Activated naive CD8-positive, alpha-beta T cell treated with anti-CD3 and anti-CD28 coated beads, Interleukin-2, amount 10 ng/mL, durations not matched to agents 7 days and 5 days (primary cell): ENCODE measurements around the gene DENND4A. TPM values are rescaled to one million over a fixed set of nuclear protein-coding genes. Genes with fewer than 3 reads are reported as not detected.

ENCODE experiments used
- ATAC-seq: fragments of 150-1000 bp; cut with Tn5 transposase; one replicate; pipeline ENCODE4 v1.10.0; 2021; ENCODE audit warnings: low read depth, moderate library complexity
- POLR2A ChIA-PET: fragments of 350-600 bp; sonication (Branson Sonifier 250); formaldehyde crosslinking; loops from one replicate; lab custom pipeline; 2021; ENCODE audit warnings: antibody characterized with exemption; lab: Charles Lee
- DNase-seq: peaks from one replicate; pipeline ENCODE4 v3.0.0; 2021
- H3K27ac Mint-ChIP-seq: one replicate; pipeline ENCODE4 v1.8.0; 2022; ENCODE audit warnings: mild to moderate bottlenecking, mixed read lengths
- H3K27me3 Mint-ChIP-seq: one replicate; pipeline ENCODE4 v1.8.0; 2022; ENCODE audit warnings: mild to moderate bottlenecking, moderate library complexity, mixed read lengths
- H3K36me3 Mint-ChIP-seq: one replicate; pipeline ENCODE4 v1.8.0; 2021; ENCODE audit warnings: mild to moderate bottlenecking, mixed read lengths
- H3K4me1 Mint-ChIP-seq: one replicate; pipeline ENCODE4 v1.8.0; 2021; ENCODE audit warnings: mixed read lengths
- H3K4me3 Mint-ChIP-seq: one replicate; pipeline ENCODE4 v1.8.0; 2022; ENCODE audit warnings: mild to moderate bottlenecking, moderate library complexity, mixed read lengths
- H3K9me3 Mint-ChIP-seq: one replicate; pipeline ENCODE4 v1.8.0; 2021; ENCODE audit warnings: mixed read lengths
- total RNA-seq, 2 experiments: library from RNA; stranded (reverse); gene quantifications; one replicate each; pipeline ENCODE4 v1.2.3, GENCODE V29; 2021

The DENND4A gene
- total RNA-seq, 2 experiments from 2014 or later: 50.4 to 56.7 TPM

DNA sequence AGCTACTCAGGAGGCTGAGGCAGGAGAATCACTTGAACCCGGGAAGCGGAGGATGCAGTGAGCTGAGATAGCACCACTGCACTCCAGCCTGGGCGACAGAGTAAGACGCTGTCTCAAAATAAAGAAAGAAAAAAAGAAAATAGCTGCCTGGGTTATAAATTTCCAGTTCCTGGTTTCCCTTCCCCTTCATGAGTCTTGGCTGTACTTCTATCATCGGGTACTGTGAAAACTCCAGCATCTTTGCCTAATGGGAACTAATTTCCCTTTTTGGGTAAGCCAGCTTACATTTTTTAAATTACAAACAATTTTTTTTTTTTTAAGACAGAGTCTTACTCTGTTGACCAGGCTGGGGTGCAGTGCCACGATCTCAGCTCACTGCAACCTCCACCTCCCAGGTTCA, 15.0 kb downstream of the DENND4A start:
- ATAC-seq: no peak
- Mint-ChIP-seq H3K36me3 (peaks cover 24% of the 10 kb centered on the region), H3K4me1 (peaks cover 24% of the 10 kb centered on the region), H3K27ac (peak overlapping the region; percentile 24), H3K27me3 (no peaks in the 10 kb centered on the region), H3K9me3 (no peaks in the 10 kb centered on the region), H3K4me3 (no peak overlapping the region)
- POLR2A ChIA-PET: no interaction called here
- no peak for DNase-seq

DNA sequence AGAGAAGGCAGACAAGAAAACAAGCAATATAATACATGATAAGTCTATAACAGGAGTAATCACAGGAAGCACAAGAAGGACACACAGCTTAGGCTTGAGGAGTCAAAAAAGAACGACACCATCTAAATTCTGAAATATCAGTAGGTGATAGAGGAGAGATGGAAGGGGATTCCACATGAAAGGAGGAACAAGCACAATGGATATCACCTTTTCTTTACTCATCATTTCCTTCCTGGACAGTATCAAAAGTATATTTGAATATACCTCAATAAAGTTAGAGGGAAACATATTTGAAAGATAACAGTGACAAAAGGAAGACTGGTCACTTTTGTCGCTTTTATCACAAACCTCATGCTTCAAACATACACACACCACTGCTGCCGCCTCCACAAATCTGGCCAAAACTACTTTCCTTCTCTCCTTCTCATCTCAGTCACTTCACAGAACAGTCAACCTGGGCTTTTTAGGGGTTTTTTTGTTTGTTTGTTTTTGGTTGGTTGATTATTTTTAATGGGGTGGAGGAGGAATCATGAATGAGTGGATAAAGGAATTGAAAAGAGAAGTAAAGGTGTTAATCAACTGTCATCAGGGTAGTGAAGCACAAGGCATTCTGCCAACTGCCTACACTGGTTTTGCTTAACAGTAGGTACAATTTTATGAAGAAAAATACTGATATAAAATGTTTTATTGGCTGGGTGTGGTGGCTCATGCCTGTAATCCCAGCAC, 18.5 kb downstream of the DENND4A start:
- Mint-ChIP-seq H3K36me3 (peaks cover 36% of the 10 kb centered on the region), H3K27ac (peak overlapping the region; percentile 69), H3K27me3 (no peaks in the 10 kb centered on the region), H3K4me3 (peak overlapping the region; percentile 49), H3K9me3 (no peaks in the 10 kb centered on the region), H3K4me1 (peaks cover 26% of the 10 kb centered on the region)
- POLR2A ChIA-PET: no interaction called here
- ATAC-seq: peak; percentile 30
- no peak for DNase-seq

DNA sequence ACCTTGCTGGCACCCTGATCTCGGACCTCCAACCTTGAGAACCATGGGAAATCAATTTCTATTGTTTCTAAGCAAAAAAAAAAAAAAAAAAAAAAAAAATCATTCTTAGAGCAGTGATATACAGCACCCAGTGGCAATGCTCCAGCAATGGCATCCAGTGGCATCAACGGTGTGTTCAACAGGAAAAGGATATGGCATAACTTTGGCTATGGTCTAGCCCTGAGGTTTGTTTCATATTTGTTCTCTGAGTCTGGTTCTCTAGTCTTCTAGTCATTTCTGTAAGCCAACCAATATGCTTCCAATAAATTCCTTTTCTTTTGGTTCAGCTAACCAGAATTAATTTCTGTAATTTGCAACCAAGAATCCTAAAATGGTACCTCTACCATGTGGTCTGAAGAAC, 19.2 kb downstream of the DENND4A start:
- Mint-ChIP-seq H3K36me3 (peaks cover 38% of the 10 kb centered on the region), H3K27ac (peak overlapping the region; percentile 69), H3K4me1 (peaks cover 28% of the 10 kb centered on the region), H3K4me3 (peak overlapping the region; percentile 49), H3K9me3 (peaks cover 5% of the 10 kb centered on the region), H3K27me3 (no peaks in the 10 kb centered on the region)
- ATAC-seq: peak; percentile 80
- no peak for DNase-seq
- POLR2A ChIA-PET: no interaction called here

GRCh38 chr15:65771870-65772269, 20.2 kb downstream of the DENND4A start:
- H3K36me3 Mint-ChIP-seq: peaks cover 43% of the 10 kb centered on the region
- H3K27ac Mint-ChIP-seq: no peak overlapping the region
- no peaks in the 10 kb centered on the region for H3K27me3 Mint-ChIP-seq
- no peak overlapping the region for H3K4me3 Mint-ChIP-seq
- DNase-seq (no peak), ATAC-seq (no peak)
- H3K4me1 Mint-ChIP-seq: peaks cover 37% of the 10 kb centered on the region
- H3K9me3 Mint-ChIP-seq: peaks cover 6% of the 10 kb centered on the region
- POLR2A ChIA-PET: no interaction called here

DNA sequence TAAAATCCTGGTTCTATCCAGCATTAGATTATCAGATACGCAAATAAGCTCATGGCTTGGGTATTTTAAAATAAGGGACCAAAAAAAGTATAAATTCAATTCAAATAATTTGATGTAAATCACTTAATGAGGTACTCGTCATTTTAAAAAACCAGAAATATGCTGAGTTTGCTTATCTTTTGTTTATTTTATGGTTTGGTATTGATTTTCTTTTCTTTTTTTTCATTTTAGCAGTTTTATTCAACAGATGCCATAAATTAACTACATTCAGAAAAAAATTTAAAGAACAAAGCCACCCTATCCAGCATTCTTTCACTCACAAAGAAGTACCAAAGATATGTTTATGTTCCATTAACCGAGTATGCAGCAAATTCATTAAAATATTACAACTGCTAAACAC, 22.6 kb downstream of the DENND4A start:
- Mint-ChIP-seq H3K36me3 (peaks cover 43% of the 10 kb centered on the region), H3K27ac (no peak overlapping the region), H3K4me3 (no peak overlapping the region), H3K9me3 (peaks cover 6% of the 10 kb centered on the region), H3K4me1 (peaks cover 39% of the 10 kb centered on the region), H3K27me3 (no peaks in the 10 kb centered on the region)
- POLR2A ChIA-PET: interaction anchor here (0.6 to 2.6 kb wide), 3 partner anchors 22 to 1258 kb away, joined by 3 to 13 read pairs (median 3); partner anchors contain the start of gene DENND4A
- ATAC-seq (no peak), DNase-seq (no peak)

- Mint-ChIP-seq H3K27me3 (no peaks in the 10 kb centered on the region), H3K4me3 (no peak overlapping the region), H3K9me3 (peaks cover 6% of the 10 kb centered on the region), H3K4me1 (peaks cover 34% of the 10 kb centered on the region), H3K36me3 (peaks cover 35% of the 10 kb centered on the region), H3K27ac (peak overlapping the region; percentile 34)
- POLR2A ChIA-PET: interaction anchor here (0.6 to 2.6 kb wide), 2 partner anchors 24 to 39 kb away, joined by 7 to 13 read pairs; partner anchors contain the start of gene DENND4A
- DNase-seq (no peak), ATAC-seq (peak; percentile 88)
Measured at GRCh38 chr15:65767895-65768294, 24.2 kb downstream of the DENND4A start.

- H3K27me3 Mint-ChIP-seq: no peaks in the 10 kb centered on the region
- H3K27ac Mint-ChIP-seq: peak overlapping the region; percentile 6
- H3K4me1 Mint-ChIP-seq: peaks cover 34% of the 10 kb centered on the region
- POLR2A ChIA-PET: interaction anchor here (0.7 to 0.8 kb wide), 2 partner anchors 19 to 102 kb away, joined by 3 read pairs; partner anchors contain the start of gene RAB11A
- H3K9me3 Mint-ChIP-seq: peaks cover 6% of the 10 kb centered on the region
- H3K4me3 Mint-ChIP-seq: peak overlapping the region; percentile 7
- ATAC-seq: no peak
- peaks cover 35% of the 10 kb centered on the region for H3K36me3 Mint-ChIP-seq
- no peak for DNase-seq
Measured at GRCh38 chr15:65767264-65767595, 24.9 kb downstream of the DENND4A start.

DNA sequence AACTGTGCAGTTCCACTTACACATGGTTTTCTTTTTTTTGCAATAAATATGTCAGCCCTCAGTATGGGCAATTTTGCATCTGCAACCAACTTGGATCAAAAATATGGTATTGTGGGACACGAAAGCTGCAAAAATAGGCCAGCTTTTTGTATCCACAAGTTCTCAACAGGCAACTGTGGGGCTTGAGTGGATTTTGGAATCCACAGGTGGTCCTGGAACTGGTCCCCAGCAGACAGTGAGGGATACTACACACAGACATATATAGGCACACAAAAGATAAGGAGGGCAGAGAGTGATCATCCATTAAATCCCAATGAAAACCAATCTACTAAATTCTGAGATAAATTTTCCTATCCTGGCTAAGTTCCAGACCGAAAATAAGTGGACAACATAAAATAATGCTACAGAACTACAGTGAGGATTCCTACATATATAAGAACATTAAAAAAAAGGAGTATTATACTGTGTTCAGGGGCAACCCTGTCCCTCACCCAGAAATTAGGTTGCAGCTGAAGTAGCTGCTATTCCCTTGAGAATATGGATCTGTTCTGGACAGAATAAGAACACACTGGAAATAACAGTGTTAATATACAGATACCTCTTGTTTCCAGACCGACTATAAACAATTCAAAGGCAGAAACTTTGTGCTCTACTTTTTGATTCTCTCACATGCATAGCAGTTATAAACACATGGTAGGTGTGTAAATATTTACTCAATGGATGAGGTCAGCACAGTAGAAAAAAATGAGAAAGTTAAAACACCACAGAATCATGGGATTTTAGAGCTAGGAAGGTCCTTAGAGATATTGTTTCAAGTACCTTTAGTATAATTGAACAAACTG, 25.4 kb downstream of the DENND4A start:
- Mint-ChIP-seq H3K4me1 (peaks cover 36% of the 10 kb centered on the region), H3K27ac (no peak overlapping the region), H3K9me3 (peaks cover 6% of the 10 kb centered on the region), H3K36me3 (peaks cover 30% of the 10 kb centered on the region), H3K27me3 (no peaks in the 10 kb centered on the region), H3K4me3 (no peak overlapping the region)
- DNase-seq (no peak), ATAC-seq (no peak)
- POLR2A ChIA-PET: interaction anchor here (0.5 to 0.8 kb wide), 4 partner anchors 18 to 102 kb away, joined by 3 read pairs; partner anchors contain the start of gene RAB11A

- no peak overlapping the region for H3K27ac Mint-ChIP-seq
- H3K27me3 Mint-ChIP-seq: no peaks in the 10 kb centered on the region
- peaks cover 6% of the 10 kb centered on the region for H3K9me3 Mint-ChIP-seq
- POLR2A ChIA-PET: interaction anchor here (0.7 kb wide), 1 partner anchor 27 kb away, joined by 3 read pairs; no protein-coding TSS in a partner anchor
- peaks cover 27% of the 10 kb centered on the region for H3K36me3 Mint-ChIP-seq
- DNase-seq (no peak), ATAC-seq (no peak)
- no peak overlapping the region for H3K4me3 Mint-ChIP-seq
- peaks cover 35% of the 10 kb centered on the region for H3K4me1 Mint-ChIP-seq
Measured at GRCh38 chr15:65765106-65765505, 27.0 kb downstream of the DENND4A start.

- Mint-ChIP-seq H3K4me1 (peaks cover 32% of the 10 kb centered on the region), H3K4me3 (no peak overlapping the region), H3K9me3 (peaks cover 3% of the 10 kb centered on the region), H3K27me3 (no peaks in the 10 kb centered on the region), H3K36me3 (peaks cover 30% of the 10 kb centered on the region), H3K27ac (no peak overlapping the region)
- POLR2A ChIA-PET: interaction anchor here (0.7 kb wide), 1 partner anchor 137 kb away, joined by 5 read pairs; no protein-coding TSS in a partner anchor
- no peak for DNase-seq
- ATAC-seq: no peak
Measured at GRCh38 chr15:65762914-65763787, 28.9 kb downstream of the DENND4A start.

- Mint-ChIP-seq H3K27ac (no peak overlapping the region), H3K27me3 (no peaks in the 10 kb centered on the region), H3K4me1 (peaks cover 27% of the 10 kb centered on the region), H3K4me3 (no peak overlapping the region), H3K9me3 (no peaks in the 10 kb centered on the region), H3K36me3 (peaks cover 30% of the 10 kb centered on the region)
- no peak for ATAC-seq
- POLR2A ChIA-PET: no interaction called here
- no peak for DNase-seq
Measured at GRCh38 chr15:65762399-65762798, 29.7 kb downstream of the DENND4A start.

- DNase-seq: no peak
- Mint-ChIP-seq H3K4me3 (peak overlapping the region; percentile 45), H3K27me3 (no peaks in the 10 kb centered on the region), H3K36me3 (peaks cover 25% of the 10 kb centered on the region), H3K4me1 (peaks cover 19% of the 10 kb centered on the region), H3K27ac (peak overlapping the region; percentile 54), H3K9me3 (no peaks in the 10 kb centered on the region)
- POLR2A ChIA-PET: no interaction called here
- ATAC-seq: no peak
Measured at GRCh38 chr15:65761210-65761926, 30.7 kb downstream of the DENND4A start.
